ENCODE results near the gene ADGRD2. TPM values are rescaled to one million over a fixed set of nuclear protein-coding genes. Genes with fewer than 3 reads are reported as not detected.

ADGRD2 gene
- total RNA-seq, 4 donors from 2014 or later: not detected

DNA sequence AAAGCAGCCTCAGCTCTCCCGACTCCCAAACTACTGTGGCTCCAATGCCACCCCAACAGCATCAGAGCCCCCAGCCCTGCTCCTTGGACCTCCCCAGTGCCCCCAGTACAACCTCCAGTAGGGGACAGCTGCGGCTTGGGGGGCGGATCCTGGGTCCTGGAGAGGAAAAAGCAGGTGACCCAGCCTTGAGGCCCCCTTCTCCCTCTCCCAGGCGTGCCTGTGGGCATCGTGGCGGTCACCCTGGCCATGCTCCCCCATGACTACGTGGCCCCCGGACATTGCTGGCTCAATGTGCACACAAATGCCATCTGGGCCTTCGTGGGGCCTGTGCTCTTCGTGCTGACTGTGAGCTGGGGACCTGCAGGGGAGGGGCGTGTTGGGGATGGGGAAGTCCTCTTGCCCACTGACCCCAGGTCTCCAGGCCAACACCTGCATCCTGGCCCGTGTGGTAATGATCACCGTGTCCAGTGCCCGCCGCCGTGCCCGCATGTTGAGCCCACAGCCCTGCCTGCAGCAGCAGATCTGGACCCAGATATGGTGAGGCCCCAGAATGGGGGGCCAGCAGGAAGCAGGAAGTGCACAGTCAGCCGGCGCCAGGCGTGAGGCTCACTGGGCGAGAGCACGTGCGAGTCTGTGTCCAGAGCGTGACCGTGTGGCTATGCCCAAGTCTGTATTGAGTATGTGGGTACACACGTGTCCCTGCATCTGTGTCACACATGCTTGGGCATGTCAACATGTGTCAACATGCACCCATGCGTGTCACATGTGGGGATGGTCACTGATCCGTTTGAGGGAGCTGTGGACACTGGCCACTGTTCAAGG, 19.0 kb downstream of the ADGRD2 start:
- DNase-seq: no peak
- intact Hi-C loops (cut with DNase I): no loop called here
- TF ChIP-seq, protein P1, sequence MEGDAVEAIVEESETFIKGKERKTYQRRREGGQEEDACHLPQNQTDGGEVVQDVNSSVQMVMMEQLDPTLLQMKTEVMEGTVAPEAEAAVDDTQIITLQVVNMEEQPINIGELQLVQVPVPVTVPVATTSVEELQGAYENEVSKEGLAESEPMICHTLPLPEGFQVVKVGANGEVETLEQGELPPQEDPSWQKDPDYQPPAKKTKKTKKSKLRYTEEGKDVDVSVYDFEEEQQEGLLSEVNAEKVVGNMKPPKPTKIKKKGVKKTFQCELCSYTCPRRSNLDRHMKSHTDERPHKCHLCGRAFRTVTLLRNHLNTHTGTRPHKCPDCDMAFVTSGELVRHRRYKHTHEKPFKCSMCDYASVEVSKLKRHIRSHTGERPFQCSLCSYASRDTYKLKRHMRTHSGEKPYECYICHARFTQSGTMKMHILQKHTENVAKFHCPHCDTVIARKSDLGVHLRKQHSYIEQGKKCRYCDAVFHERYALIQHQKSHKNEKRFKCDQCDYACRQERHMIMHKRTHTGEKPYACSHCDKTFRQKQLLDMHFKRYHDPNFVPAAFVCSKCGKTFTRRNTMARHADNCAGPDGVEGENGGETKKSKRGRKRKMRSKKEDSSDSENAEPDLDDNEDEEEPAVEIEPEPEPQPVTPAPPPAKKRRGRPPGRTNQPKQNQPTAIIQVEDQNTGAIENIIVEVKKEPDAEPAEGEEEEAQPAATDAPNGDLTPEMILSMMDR (IDR thresholded peaks at IDR 0.05): no peak
- 85 to 86% methylated on average over 12 to 15 of the region's 28 CpGs for WGBS, 2 donors
- no peaks in the 10 kb centered on the region for H3K4me1 ChIP-seq
- no peaks in the 10 kb centered on the region for H3K9me3 ChIP-seq
- no peak overlapping the region for H3K4me3 ChIP-seq (replicated peaks in 1 of 3)
- H3K27ac ChIP-seq: no peak overlapping the region
- no peaks in the 10 kb centered on the region for H3K27me3 ChIP-seq
- H3K36me3 ChIP-seq: no peaks in the 10 kb centered on the region

DNA sequence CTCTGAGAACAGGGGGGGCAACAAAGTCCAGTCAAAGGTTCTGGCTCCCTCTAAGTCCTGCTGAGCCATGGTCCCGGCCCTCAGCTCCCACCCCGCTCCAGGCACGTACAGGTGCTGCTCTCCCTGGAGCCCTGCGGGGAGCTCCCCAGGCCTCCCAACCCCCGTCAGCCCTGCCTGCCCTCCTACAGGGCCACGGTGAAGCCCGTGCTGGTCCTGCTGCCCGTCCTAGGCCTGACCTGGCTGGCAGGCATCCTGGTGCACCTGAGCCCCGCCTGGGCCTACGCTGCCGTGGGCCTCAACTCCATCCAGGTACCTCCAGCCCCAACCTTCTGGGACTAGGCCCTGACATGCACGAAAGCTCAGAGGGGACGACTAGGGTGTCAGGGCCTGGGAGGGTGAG, 20.1 kb downstream of the ADGRD2 start:
- Histone ChIP-seq H3K4me3 (replicated peaks in 1 of 3) (no peak overlapping the region), H3K9me3 (no peaks in the 10 kb centered on the region), H3K27ac (no peak overlapping the region), H3K27me3 (no peaks in the 10 kb centered on the region), H3K36me3 (no peaks in the 10 kb centered on the region), H3K4me1 (no peaks in the 10 kb centered on the region)
- TF ChIP-seq, protein P1 (IDR thresholded peaks at IDR 0.05): no peak
- TF ChIP-seq POLR2A (IDR thresholded peaks at IDR 0.05): no peak
- 83 to 88% methylated on average over 3 to 12 of the region's 13 CpGs for WGBS, 2 donors
- DNase-seq: no peak
- intact Hi-C loops (cut with DNase I): no loop called here

DNA sequence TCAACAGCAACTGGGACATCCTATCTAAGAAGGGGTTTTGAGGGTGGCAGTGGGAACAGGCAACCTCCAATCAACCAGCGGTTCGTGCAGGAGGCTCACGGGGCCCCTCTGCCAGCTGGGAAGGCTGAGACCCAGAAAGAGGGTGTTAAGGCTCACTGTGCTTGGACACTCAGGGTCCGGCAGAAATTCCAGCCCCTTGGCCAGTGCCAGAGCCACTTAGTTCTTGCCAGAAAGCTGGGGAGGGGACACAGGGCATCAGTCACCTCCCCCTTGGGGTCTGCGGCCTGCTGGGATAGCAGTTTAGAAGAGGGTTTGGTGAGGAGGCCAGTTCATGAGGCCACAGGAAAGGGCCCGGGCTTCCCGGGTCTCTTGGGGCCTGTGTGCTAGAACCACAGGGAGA, 20.5 kb downstream of the ADGRD2 start:
- TF ChIP-seq, protein P1 (IDR thresholded peaks at IDR 0.05): no peak
- no peak for TF ChIP-seq POLR2A (IDR thresholded peaks at IDR 0.05)
- 69 to 83% methylated on average over 3 to 4 of the region's 7 CpGs for WGBS, 2 donors
- Histone ChIP-seq H3K4me1 (no peaks in the 10 kb centered on the region), H3K27me3 (no peaks in the 10 kb centered on the region), H3K9me3 (no peaks in the 10 kb centered on the region), H3K27ac (no peak overlapping the region), H3K36me3 (no peaks in the 10 kb centered on the region), H3K4me3 (replicated peaks in 1 of 3) (no peak overlapping the region)
- no peak for DNase-seq
- intact Hi-C loops (cut with DNase I): no loop called here

DNA sequence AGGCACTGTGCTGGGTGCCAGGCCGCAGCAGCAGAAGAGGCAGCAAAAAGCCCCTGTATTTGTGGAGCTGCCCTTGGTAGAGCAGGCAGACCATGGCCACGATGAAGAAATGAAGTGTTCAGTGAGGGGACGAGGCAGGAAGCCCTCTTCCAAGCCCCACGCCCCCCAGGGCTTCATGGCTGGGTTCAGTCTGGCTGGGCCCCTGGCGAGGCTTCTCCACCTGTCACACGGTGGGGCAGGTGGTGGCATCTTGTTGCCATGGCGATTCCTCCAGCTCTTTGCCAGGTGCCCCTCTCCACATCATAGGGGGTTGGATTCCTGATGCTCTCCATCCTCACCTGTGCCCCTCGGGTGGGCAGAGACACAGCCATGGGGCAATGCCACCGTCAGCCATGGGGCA, 21.5 kb downstream of the ADGRD2 start:
- Histone ChIP-seq H3K9me3 (no peaks in the 10 kb centered on the region), H3K4me3 (replicated peaks in 1 of 3) (no peak overlapping the region), H3K4me1 (no peaks in the 10 kb centered on the region), H3K27ac (no peak overlapping the region), H3K27me3 (no peaks in the 10 kb centered on the region), H3K36me3 (no peaks in the 10 kb centered on the region)
- no peak for DNase-seq
- intact Hi-C loops (cut with DNase I): no loop called here
- 79 to 81% methylated on average over 7 to 9 of the region's 9 CpGs for WGBS, 2 donors
- TF ChIP-seq POLR2A (IDR thresholded peaks at IDR 0.05): no peak
- TF ChIP-seq, protein P1 (IDR thresholded peaks at IDR 0.05): no peak

DNA sequence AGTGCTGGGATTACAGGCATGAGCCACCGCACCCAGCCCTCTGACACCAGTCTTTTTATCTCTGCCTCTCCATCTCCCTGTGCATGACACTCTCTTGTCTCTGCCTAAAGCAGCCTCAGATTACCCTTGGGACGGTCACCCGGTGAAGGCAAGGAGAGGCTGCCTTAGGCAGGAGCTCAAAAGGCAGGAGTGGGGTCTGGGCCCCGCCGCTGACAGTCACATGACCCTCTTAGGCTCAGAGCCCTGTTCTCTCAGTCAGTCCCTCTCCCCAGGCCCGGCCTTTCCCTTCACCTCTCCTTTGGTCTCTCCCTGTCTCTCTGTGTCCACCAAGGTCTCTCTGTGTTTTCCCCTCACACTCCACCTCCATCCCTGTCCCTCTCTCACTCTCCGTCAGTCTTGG, 22.5 kb downstream of the ADGRD2 start:
- WGBS, 2 donors: 55% methylated on average over 7 of the region's 7 CpGs
- Histone ChIP-seq H3K36me3 (no peaks in the 10 kb centered on the region), H3K27ac (no peak overlapping the region), H3K4me1 (peaks cover 0 to 5% of the 10 kb centered on the region in 2 donors), H3K4me3 (replicated peaks in 1 of 3) (no peak overlapping the region), H3K27me3 (peaks cover 8% of the 10 kb centered on the region), H3K9me3 (no peaks in the 10 kb centered on the region)
- no peak for DNase-seq
- intact Hi-C loops (cut with DNase I): no loop called here
- TF ChIP-seq, protein P1 (IDR thresholded peaks at IDR 0.05): no peak
- TF ChIP-seq POLR2A (IDR thresholded peaks at IDR 0.05): no peak

Data from thyroid gland (tissue), 4 donors.